Measurements from ENCODE around the gene TRAK1.

Gene TRAK1

GRCh38 chr3:42165211-42165610 lies 74.1 kb downstream of the TRAK1 start:
- Histone ChIP-seq H2BK12ac (ENCODE audit: low read length) (no peak overlapping the region), H2AFZ (ENCODE audit: insufficient read depth, low read length, poor library complexity) (no peak overlapping the region), H4K8ac (ENCODE audit: low read depth, low read length) (no peak overlapping the region), H3K79me1 (ENCODE audit: low read length) (peaks cover 4% of the 10 kb centered on the region), H3K9me3 (ENCODE audit: insufficient read depth, low read depth, low read length) (no peaks in the 10 kb centered on the region), H2AK5ac (ENCODE audit: low read length) (no peak overlapping the region), H3K9ac (ENCODE audit: low read length) (no peak overlapping the region), H3K4me3 (ENCODE audit: low read depth, low read length) (no peak overlapping the region), H3K4me1 (ENCODE audit: control insufficient read depth in 1 of 2, insufficient read depth in 2 of 2, low read length in 2 of 2) (peaks cover 11 to 22% of the 10 kb centered on the region in 2 experiments), H3K79me2 (ENCODE audit: control insufficient read depth, insufficient read depth, low read length, poor library complexity) (peaks cover 3% of the 10 kb centered on the region), H3K36me3 (ENCODE audit: control insufficient read depth in 1 of 2, insufficient read depth in 2 of 2, low read length in 2 of 2) (no peaks in the 10 kb centered on the region), H3K4ac (ENCODE audit: low read depth, low read length) (peak overlapping the region; percentile 29), H4K91ac (ENCODE audit: low read depth, low read length) (no peak overlapping the region), H3K27me3 (ENCODE audit: insufficient read depth, low read length) (no peaks in the 10 kb centered on the region), H3K27ac (ENCODE audit: low read depth, low read length) (no peak overlapping the region), H3K18ac (ENCODE audit: low read length) (no peak overlapping the region), H3K4me2 (ENCODE audit: low read length) (no peak overlapping the region), H3K23ac (ENCODE audit: low read length) (no peak overlapping the region), H4K12ac (ENCODE audit: low read depth, low read length) (no peak overlapping the region), H3K14ac (ENCODE audit: low read length) (no peak overlapping the region), H2BK5ac (ENCODE audit: low read depth, low read length, poor library complexity) (no peak overlapping the region), H2BK120ac (ENCODE audit: insufficient read depth, low read length, poor library complexity) (no peak overlapping the region)
- WGBS (ENCODE audit: extremely low coverage, insufficient coverage, insufficient read length): no CpG with 5 or more reads among the region's 4 CpGs
- no peak for DNase-seq

GRCh38 chr3:42166214-42166613 lies 75.1 kb downstream of the TRAK1 start:
- Histone ChIP-seq H3K9ac (ENCODE audit: low read length) (no peak overlapping the region), H3K36me3 (ENCODE audit: control insufficient read depth in 1 of 2, insufficient read depth in 2 of 2, low read length in 2 of 2) (no peaks in the 10 kb centered on the region), H3K14ac (ENCODE audit: low read length) (no peak overlapping the region), H3K79me1 (ENCODE audit: low read length) (peaks cover 3% of the 10 kb centered on the region), H3K18ac (ENCODE audit: low read length) (no peak overlapping the region), H4K12ac (ENCODE audit: low read depth, low read length) (no peak overlapping the region), H4K91ac (ENCODE audit: low read depth, low read length) (no peak overlapping the region), H3K23ac (ENCODE audit: low read length) (no peak overlapping the region), H3K27ac (ENCODE audit: low read depth, low read length) (no peak overlapping the region), H3K9me3 (ENCODE audit: insufficient read depth, low read depth, low read length) (no peaks in the 10 kb centered on the region), H2AFZ (ENCODE audit: insufficient read depth, low read length, poor library complexity) (no peak overlapping the region), H2AK5ac (ENCODE audit: low read length) (no peak overlapping the region), H4K8ac (ENCODE audit: low read depth, low read length) (no peak overlapping the region), H3K4me3 (ENCODE audit: low read depth, low read length) (no peak overlapping the region), H3K4me1 (ENCODE audit: control insufficient read depth in 1 of 2, insufficient read depth in 2 of 2, low read length in 2 of 2) (peaks cover 11 to 21% of the 10 kb centered on the region in 2 experiments), H3K4ac (ENCODE audit: low read depth, low read length) (peak overlapping the region; percentile 77), H3K4me2 (ENCODE audit: low read length) (no peak overlapping the region), H2BK120ac (ENCODE audit: insufficient read depth, low read length, poor library complexity) (no peak overlapping the region), H2BK5ac (ENCODE audit: low read depth, low read length, poor library complexity) (no peak overlapping the region), H3K27me3 (ENCODE audit: insufficient read depth, low read length) (no peaks in the 10 kb centered on the region), H2BK12ac (ENCODE audit: low read length) (no peak overlapping the region), H3K79me2 (ENCODE audit: control insufficient read depth, insufficient read depth, low read length, poor library complexity) (peaks cover 3% of the 10 kb centered on the region)
- no peak for DNase-seq
- no CpG with 5 or more reads among the region's 3 CpGs for WGBS (ENCODE audit: extremely low coverage, insufficient coverage, insufficient read length)

GRCh38 chr3:42166662-42167300 lies 75.6 kb downstream of the TRAK1 start:
- Histone ChIP-seq H4K91ac (ENCODE audit: low read depth, low read length) (no peak overlapping the region), H3K79me1 (ENCODE audit: low read length) (peaks cover under 1% of the 10 kb centered on the region), H3K4me3 (ENCODE audit: low read depth, low read length) (no peak overlapping the region), H3K4me1 (ENCODE audit: control insufficient read depth in 1 of 2, insufficient read depth in 2 of 2, low read length in 2 of 2) (peaks cover 8 to 18% of the 10 kb centered on the region in 2 experiments), H3K9ac (ENCODE audit: low read length) (no peak overlapping the region), H3K27me3 (ENCODE audit: insufficient read depth, low read length) (no peaks in the 10 kb centered on the region), H3K18ac (ENCODE audit: low read length) (peak overlapping the region; percentile 4), H3K9me3 (ENCODE audit: insufficient read depth, low read depth, low read length) (no peaks in the 10 kb centered on the region), H3K79me2 (ENCODE audit: control insufficient read depth, insufficient read depth, low read length, poor library complexity) (peaks cover 3% of the 10 kb centered on the region), H3K14ac (ENCODE audit: low read length) (no peak overlapping the region), H3K23ac (ENCODE audit: low read length) (no peak overlapping the region), H3K36me3 (ENCODE audit: control insufficient read depth in 1 of 2, insufficient read depth in 2 of 2, low read length in 2 of 2) (no peaks in the 10 kb centered on the region), H2BK120ac (ENCODE audit: insufficient read depth, low read length, poor library complexity) (no peak overlapping the region), H2AFZ (ENCODE audit: insufficient read depth, low read length, poor library complexity) (no peak overlapping the region), H2AK5ac (ENCODE audit: low read length) (no peak overlapping the region), H4K12ac (ENCODE audit: low read depth, low read length) (no peak overlapping the region), H2BK5ac (ENCODE audit: low read depth, low read length, poor library complexity) (no peak overlapping the region), H3K4ac (ENCODE audit: low read depth, low read length) (peak overlapping the region; percentile 51), H4K8ac (ENCODE audit: low read depth, low read length) (no peak overlapping the region), H3K27ac (ENCODE audit: low read depth, low read length) (no peak overlapping the region), H2BK12ac (ENCODE audit: low read length) (no peak overlapping the region), H3K4me2 (ENCODE audit: low read length) (no peak overlapping the region)
- no peak for DNase-seq
- no CpG with 5 or more reads among the region's 11 CpGs for WGBS (ENCODE audit: extremely low coverage, insufficient coverage, insufficient read length)

DNA sequence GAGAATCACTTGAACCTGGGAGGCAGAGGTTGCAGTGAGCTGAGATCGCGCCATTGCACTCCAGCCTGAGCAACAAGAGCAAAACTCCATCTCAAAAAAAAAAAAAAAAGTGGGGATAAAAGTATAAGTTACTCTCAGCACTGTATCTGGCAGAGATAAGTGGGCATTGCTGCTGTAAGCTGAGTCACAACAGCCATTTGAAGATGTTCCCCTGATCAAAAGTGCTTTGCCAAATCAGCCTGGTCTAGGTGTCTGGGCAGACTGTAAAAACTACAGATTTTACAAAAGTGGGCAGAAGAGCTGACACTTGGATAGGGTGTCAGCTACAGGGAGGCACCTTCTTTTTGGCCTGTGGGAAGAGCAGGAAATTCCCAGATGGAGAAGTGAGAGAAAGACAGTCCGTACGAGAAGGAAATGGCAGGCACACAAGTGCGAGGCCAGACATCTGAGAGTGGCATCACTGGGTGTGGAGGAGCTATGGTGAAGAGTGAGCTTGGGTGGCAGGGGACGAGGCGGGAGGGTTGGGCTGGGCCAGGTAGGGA lies 78.5 kb downstream of the TRAK1 start:
- Histone ChIP-seq H2BK5ac (ENCODE audit: low read depth, low read length, poor library complexity) (no peak overlapping the region), H3K4me3 (ENCODE audit: low read depth, low read length) (no peak overlapping the region), H2BK12ac (ENCODE audit: low read length) (no peak overlapping the region), H4K8ac (ENCODE audit: low read depth, low read length) (no peak overlapping the region), H3K27me3 (ENCODE audit: insufficient read depth, low read length) (no peaks in the 10 kb centered on the region), H3K79me2 (ENCODE audit: control insufficient read depth, insufficient read depth, low read length, poor library complexity) (peaks cover 3% of the 10 kb centered on the region), H2BK120ac (ENCODE audit: insufficient read depth, low read length, poor library complexity) (no peak overlapping the region), H3K9me3 (ENCODE audit: insufficient read depth, low read depth, low read length) (no peaks in the 10 kb centered on the region), H3K79me1 (ENCODE audit: low read length) (no peaks in the 10 kb centered on the region), H4K91ac (ENCODE audit: low read depth, low read length) (no peak overlapping the region), H3K14ac (ENCODE audit: low read length) (no peak overlapping the region), H3K4me1 (ENCODE audit: control insufficient read depth in 1 of 2, insufficient read depth in 2 of 2, low read length in 2 of 2) (peaks cover 2 to 5% of the 10 kb centered on the region in 2 experiments), H3K9ac (ENCODE audit: low read length) (no peak overlapping the region), H4K12ac (ENCODE audit: low read depth, low read length) (no peak overlapping the region), H3K4me2 (ENCODE audit: low read length) (no peak overlapping the region), H3K4ac (ENCODE audit: low read depth, low read length) (no peak overlapping the region), H2AK5ac (ENCODE audit: low read length) (no peak overlapping the region), H3K23ac (ENCODE audit: low read length) (no peak overlapping the region), H3K27ac (ENCODE audit: low read depth, low read length) (no peak overlapping the region), H3K18ac (ENCODE audit: low read length) (no peak overlapping the region), H3K36me3 (ENCODE audit: control insufficient read depth in 1 of 2, insufficient read depth in 2 of 2, low read length in 2 of 2) (peaks cover 0 to 1% of the 10 kb centered on the region in 2 experiments), H2AFZ (ENCODE audit: insufficient read depth, low read length, poor library complexity) (no peak overlapping the region)
- DNase-seq: no peak
- no CpG with 5 or more reads among the region's 7 CpGs for WGBS (ENCODE audit: extremely low coverage, insufficient coverage, insufficient read length)

Data from trophoblast cell (in vitro differentiated cells and primary cell).